Endothelial cell (in vitro differentiated cells): ENCODE data around the gene NMNAT2. TPM values are rescaled to one million over a fixed set of nuclear protein-coding genes. Genes with fewer than 3 reads are reported as not detected.

ENCODE experiments used
- DNase-seq: peaks from one replicate; pipeline ENCODE4 v3.0.0; 2021; ENCODE audit warnings: low spot score
- H3K27ac Mint-ChIP-seq: one replicate; pipeline ENCODE4 v1.8.0; 2021; ENCODE audit warnings: mixed read lengths, inconsistent platforms; ENCODE audit not compliant: unreplicated experiment
- H3K27me3 Mint-ChIP-seq: one replicate; pipeline ENCODE4 v1.8.0; 2021; ENCODE audit warnings: mild to moderate bottlenecking, moderate library complexity, mixed read lengths, inconsistent platforms; ENCODE audit not compliant: unreplicated experiment
- H3K36me3 Mint-ChIP-seq: one replicate; pipeline ENCODE4 v1.8.0; 2021; ENCODE audit warnings: mild to moderate bottlenecking, low read depth, mixed read lengths, inconsistent platforms; ENCODE audit not compliant: unreplicated experiment
- H3K4me1 Mint-ChIP-seq: one replicate; pipeline ENCODE4 v1.8.0; 2021; ENCODE audit warnings: mild to moderate bottlenecking, mixed read lengths, inconsistent platforms; ENCODE audit not compliant: unreplicated experiment
- H3K4me3 Mint-ChIP-seq: one replicate; pipeline ENCODE4 v1.8.0; 2021; ENCODE audit warnings: mild to moderate bottlenecking, mixed read lengths, inconsistent platforms; ENCODE audit not compliant: unreplicated experiment
- H3K9me3 Mint-ChIP-seq: one replicate; pipeline ENCODE4 v1.8.0; 2021; ENCODE audit warnings: mixed read lengths, inconsistent platforms; ENCODE audit not compliant: unreplicated experiment
- CTCF ChIP-seq: fragments of 200-600 bp; sonication (generic); IDR thresholded peaks from one replicate; pipeline ENCODE4 v1.5.0; 2021; ENCODE audit warnings: antibody characterized with exemption; ENCODE audit not compliant: unreplicated experiment
- total RNA-seq: library from RNA; stranded (reverse); fragmentation: NEBNext Ultra II Directional; extraction: Animal tissue kit (Norgen Biotek cat#: 25700); gene quantifications from one replicate; pipeline ENCODE4 v1.2.1, GENCODE V29; 2021; ENCODE audit not compliant: unreplicated experiment

NMNAT2 gene
- total RNA-seq, 1 donor from 2014 or later: 1.7 TPM

DNA sequence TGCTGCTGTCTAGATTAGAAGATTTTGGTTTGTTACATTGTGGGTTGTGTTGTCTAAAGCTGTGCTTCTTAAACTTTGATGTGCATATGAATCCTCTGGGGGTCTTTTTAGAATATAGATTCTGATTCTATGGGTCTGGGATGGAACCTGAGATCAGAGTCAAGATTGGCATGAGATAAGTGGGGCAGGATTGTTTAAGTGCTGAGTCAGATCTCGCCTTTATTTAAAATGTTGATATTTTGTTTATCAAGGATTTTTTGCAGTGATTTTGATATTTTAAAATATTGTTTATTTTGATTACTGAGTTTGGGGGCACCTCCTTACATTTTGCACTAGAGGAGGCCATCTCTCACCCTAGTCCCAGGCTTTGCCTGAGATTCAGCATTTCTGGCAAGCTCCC lies 117.4 kb downstream of the NMNAT2 start:
- H3K4me1 Mint-ChIP-seq: peaks cover 14% of the 10 kb centered on the region
- no peaks in the 10 kb centered on the region for H3K27me3 Mint-ChIP-seq

GRCh38 chr1:183300395-183300794 lies 117.8 kb downstream of the NMNAT2 start:
- Mint-ChIP-seq H3K27me3 (no peaks in the 10 kb centered on the region), H3K9me3 (no peaks in the 10 kb centered on the region), H3K27ac (no peak overlapping the region), H3K36me3 (no peaks in the 10 kb centered on the region), H3K4me3 (no peak overlapping the region), H3K4me1 (peaks cover 14% of the 10 kb centered on the region)
- DNase-seq: no peak
- no peak for TF ChIP-seq CTCF

More for the DNA sequence above, 117.4 kb downstream of the NMNAT2 start:
- Mint-ChIP-seq H3K4me3 (no peak overlapping the region), H3K27ac (no peak overlapping the region), H3K9me3 (no peaks in the 10 kb centered on the region), H3K36me3 (no peaks in the 10 kb centered on the region)
- DNase-seq: no peak
- TF ChIP-seq CTCF: no peak

GRCh38 chr1:183296782-183297181 lies 121.4 kb downstream of the NMNAT2 start:
- no peaks in the 10 kb centered on the region for H3K9me3 Mint-ChIP-seq
- peaks cover 3% of the 10 kb centered on the region for H3K27me3 Mint-ChIP-seq
- no peak for DNase-seq
- no peak overlapping the region for H3K4me3 Mint-ChIP-seq
- peaks cover 2% of the 10 kb centered on the region for H3K4me1 Mint-ChIP-seq
- H3K27ac Mint-ChIP-seq: no peak overlapping the region
- H3K36me3 Mint-ChIP-seq: no peaks in the 10 kb centered on the region
- no peak for TF ChIP-seq CTCF

GRCh38 chr1:183295521-183295920 lies 122.7 kb downstream of the NMNAT2 start:
- Mint-ChIP-seq H3K4me1 (peaks cover 4% of the 10 kb centered on the region), H3K4me3 (no peak overlapping the region), H3K27ac (no peak overlapping the region), H3K9me3 (no peaks in the 10 kb centered on the region), H3K36me3 (no peaks in the 10 kb centered on the region), H3K27me3 (peaks cover 4% of the 10 kb centered on the region)
- no peak for TF ChIP-seq CTCF
- DNase-seq: no peak

DNA sequence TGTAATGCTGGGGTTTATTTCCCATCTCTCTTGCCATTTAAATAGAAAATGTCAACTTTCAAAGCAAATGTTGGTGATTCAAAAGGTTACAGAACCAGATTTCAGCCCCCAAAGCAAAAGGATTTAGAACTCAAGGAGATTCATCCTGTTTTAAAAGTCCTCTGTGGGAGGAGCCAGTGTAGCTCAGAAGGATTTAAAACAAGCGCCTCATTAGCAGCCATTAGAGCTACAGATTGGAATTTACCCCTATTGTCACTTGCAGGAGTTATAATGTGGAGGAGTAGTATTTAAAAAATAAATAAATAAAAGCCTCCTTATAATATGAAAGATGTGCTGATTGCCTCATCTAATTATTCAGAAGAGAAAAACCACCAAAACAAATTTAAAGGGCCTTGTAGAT lies 124.3 kb downstream of the NMNAT2 start:
- DNase-seq: no peak

More for the DNA sequence above, 124.3 kb downstream of the NMNAT2 start:
- H3K9me3 Mint-ChIP-seq: no peaks in the 10 kb centered on the region
- H3K27me3 Mint-ChIP-seq: peaks cover 4% of the 10 kb centered on the region
- H3K4me1 Mint-ChIP-seq: peaks cover 6% of the 10 kb centered on the region
- H3K4me3 Mint-ChIP-seq: no peak overlapping the region
- TF ChIP-seq CTCF: no peak
- no peaks in the 10 kb centered on the region for H3K36me3 Mint-ChIP-seq
- H3K27ac Mint-ChIP-seq: no peak overlapping the region
